ENCODE results near the gene DHRS13.

DNA sequence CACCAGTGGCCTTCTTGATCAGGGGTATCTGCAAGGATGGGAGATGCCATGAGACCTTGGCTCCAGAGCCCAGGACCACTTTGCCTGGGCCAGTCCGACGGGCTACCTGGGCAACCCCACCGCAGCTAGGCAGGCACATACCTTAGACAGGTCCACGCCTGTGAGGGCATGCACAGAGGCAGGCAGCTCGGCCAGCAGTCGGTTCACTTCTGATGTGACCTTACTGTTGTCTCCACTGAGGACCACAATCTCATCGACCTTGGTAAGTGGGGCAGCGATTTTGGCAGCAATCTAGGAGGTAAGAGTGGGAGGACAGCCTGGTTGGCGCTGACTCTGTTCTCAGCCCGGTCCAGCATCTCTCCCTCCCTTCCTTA, 22.3 kb downstream of the DHRS13 start:
- TF ChIP-seq JUND (IDR thresholded peaks at IDR 0.05) (no peak), EGR1 (IDR thresholded peaks at IDR 0.05; ENCODE audit: low read depth in 2 of 2) (no peak), CTCF (IDR thresholded peaks at IDR 0.05; ENCODE audit: low read depth, low read length, missing input control) (no peak), RAD21 (IDR thresholded peaks at IDR 0.05) (no peak), RXRA (IDR thresholded peaks at IDR 0.05) (no peak), TAF1 (conservative IDR thresholded peaks at IDR 0.05) (no peak), SP1 (IDR thresholded peaks at IDR 0.05) (no peak), GABPA (IDR thresholded peaks at IDR 0.05 in 1 of 2, conservative IDR thresholded peaks at IDR 0.05 in 1 of 2) (no peak), ATF3 (IDR thresholded peaks at IDR 0.05) (no peak), YY1 (IDR thresholded peaks at IDR 0.05) (no peak)
- TF ChIP-seq, protein P1, sequence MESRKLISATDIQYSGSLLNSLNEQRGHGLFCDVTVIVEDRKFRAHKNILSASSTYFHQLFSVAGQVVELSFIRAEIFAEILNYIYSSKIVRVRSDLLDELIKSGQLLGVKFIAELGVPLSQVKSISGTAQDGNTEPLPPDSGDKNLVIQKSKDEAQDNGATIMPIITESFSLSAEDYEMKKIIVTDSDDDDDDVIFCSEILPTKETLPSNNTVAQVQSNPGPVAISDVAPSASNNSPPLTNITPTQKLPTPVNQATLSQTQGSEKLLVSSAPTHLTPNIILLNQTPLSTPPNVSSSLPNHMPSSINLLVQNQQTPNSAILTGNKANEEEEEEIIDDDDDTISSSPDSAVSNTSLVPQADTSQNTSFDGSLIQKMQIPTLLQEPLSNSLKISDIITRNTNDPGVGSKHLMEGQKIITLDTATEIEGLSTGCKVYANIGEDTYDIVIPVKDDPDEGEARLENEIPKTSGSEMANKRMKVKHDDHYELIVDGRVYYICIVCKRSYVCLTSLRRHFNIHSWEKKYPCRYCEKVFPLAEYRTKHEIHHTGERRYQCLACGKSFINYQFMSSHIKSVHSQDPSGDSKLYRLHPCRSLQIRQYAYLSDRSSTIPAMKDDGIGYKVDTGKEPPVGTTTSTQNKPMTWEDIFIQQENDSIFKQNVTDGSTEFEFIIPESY (IDR thresholded peaks at IDR 0.05): no peak
- TF ChIP-seq, protein P2, sequence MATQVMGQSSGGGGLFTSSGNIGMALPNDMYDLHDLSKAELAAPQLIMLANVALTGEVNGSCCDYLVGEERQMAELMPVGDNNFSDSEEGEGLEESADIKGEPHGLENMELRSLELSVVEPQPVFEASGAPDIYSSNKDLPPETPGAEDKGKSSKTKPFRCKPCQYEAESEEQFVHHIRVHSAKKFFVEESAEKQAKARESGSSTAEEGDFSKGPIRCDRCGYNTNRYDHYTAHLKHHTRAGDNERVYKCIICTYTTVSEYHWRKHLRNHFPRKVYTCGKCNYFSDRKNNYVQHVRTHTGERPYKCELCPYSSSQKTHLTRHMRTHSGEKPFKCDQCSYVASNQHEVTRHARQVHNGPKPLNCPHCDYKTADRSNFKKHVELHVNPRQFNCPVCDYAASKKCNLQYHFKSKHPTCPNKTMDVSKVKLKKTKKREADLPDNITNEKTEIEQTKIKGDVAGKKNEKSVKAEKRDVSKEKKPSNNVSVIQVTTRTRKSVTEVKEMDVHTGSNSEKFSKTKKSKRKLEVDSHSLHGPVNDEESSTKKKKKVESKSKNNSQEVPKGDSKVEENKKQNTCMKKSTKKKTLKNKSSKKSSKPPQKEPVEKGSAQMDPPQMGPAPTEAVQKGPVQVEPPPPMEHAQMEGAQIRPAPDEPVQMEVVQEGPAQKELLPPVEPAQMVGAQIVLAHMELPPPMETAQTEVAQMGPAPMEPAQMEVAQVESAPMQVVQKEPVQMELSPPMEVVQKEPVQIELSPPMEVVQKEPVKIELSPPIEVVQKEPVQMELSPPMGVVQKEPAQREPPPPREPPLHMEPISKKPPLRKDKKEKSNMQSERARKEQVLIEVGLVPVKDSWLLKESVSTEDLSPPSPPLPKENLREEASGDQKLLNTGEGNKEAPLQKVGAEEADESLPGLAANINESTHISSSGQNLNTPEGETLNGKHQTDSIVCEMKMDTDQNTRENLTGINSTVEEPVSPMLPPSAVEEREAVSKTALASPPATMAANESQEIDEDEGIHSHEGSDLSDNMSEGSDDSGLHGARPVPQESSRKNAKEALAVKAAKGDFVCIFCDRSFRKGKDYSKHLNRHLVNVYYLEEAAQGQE (IDR thresholded peaks at IDR 0.05): no peak
- TF ChIP-seq, protein P3, sequence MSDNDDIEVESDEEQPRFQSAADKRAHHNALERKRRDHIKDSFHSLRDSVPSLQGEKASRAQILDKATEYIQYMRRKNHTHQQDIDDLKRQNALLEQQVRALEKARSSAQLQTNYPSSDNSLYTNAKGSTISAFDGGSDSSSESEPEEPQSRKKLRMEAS (IDR thresholded peaks at IDR 0.05): no peak
